ENCODE measurements around the gene SLC35D2.

Gene SLC35D2

DNA sequence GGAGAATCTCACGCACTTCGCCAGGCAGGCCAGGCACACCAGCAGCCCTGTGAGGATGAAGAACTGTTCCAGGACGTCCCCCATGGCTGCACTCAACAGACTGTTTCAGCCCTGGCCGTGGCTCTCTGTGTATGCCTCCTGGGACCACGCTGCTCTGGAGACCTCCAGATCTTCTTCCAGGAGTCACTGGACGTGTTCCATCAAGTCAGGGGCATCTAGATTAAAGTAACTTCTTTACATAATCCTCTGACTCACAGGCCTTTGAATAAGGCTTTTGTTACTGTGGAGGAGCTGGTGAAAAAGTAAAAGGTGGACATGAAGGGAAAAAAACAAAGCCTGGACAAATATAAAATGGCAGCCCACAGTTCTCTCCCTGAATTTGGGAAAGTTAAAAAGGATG, 81.5 kb downstream of the SLC35D2 start, which contains the start of gene HSD17B3:
Gene HSD17B3, minus strand, starts transcription at position 156 of the 400 bp plus-strand sequence. Its CDS starts 72 bp downstream, at position 84.
- DNase-seq: no peak

DNA sequence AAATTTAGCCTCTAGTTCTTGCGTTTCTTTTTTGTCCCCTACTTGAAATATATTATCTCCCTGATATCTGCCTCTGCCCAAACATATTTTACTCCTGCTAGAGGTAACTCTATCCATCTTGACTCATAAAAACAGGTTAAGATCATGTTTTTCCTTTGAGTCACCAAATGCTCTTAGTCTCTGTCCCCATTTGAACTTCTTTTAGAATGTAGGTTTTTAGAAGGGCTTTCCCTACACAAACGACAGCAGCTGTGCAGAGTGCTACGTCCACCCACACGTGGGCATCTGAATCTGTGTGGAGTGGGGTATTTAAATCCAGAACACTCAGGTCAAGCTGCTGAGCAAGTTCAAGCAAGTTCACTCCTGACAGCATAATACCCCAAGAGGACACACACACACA, 83.7 kb downstream of the SLC35D2 start:
- no peak for DNase-seq

DNA sequence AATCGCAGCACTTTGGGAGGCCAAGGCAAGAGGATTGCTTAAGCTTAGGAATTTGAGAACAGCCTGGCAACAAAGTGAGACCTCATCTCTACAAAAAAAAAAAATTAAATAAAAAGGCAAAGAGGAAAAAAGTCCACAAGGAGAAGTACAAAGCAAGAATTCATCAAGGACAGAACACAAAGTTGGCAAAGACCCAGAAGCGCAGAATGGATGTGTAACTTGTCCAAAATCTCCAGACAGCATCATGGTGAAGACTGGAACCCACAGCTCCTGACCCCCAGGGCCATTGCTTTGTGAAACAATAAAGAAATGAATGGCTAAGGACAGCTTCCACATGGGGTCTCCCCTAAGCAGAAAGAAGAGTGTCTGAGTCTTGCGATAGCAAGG, 89.4 kb downstream of the SLC35D2 start:
- DNase-seq: no peak

DNA sequence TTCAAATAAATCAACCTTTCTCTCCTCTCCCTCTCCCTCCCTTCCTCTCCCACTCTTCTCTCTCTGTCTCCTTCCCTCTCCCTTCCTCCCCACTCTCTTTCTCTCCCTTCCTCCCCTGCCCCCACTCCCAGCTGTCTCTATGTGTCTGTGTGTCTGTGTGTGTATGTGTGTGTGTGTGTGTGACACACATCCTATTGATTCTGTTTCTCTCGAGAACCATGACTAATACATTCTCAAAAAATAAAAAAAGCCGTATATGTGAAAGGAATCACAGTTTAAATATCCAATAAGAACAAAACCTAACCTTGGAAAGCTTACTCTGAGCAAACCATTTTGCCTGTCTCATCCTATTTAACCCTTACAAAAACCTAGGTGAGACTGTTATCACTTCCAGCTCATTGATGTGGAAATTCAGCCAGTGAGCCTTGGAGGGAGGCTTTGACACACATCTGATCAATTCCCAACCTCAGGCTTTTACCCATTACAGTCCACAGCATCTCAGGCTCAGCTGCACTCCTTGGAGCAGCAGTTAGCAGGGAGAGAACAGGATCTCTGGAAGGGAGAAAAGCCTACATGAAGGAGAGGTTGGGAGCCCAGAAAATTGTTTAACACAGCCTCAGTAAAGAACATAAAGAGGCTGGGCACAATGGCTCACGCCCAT, 89.9 kb downstream of the SLC35D2 start:
- DNase-seq: no peak

DNA sequence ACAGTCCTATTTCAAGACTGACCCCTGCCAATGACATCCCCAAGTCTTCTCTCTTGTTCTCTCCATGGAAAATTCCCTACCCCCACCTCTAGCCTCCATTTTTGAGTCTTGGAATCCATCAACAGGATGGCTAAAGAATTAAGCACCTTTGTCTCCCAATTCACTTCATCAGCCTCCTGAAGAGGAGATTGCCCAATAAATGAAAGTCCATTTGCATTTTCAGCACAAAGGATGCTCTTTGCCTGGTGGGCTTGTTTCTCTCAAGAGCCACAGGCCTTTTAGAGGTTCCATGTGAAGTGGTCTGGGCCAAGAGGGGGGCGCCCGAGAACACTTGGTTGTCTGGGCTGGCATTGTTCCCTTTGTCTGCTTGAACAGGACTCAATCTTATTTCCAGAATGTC, 94.1 kb downstream of the SLC35D2 start:
- DNase-seq: no peak

DNA sequence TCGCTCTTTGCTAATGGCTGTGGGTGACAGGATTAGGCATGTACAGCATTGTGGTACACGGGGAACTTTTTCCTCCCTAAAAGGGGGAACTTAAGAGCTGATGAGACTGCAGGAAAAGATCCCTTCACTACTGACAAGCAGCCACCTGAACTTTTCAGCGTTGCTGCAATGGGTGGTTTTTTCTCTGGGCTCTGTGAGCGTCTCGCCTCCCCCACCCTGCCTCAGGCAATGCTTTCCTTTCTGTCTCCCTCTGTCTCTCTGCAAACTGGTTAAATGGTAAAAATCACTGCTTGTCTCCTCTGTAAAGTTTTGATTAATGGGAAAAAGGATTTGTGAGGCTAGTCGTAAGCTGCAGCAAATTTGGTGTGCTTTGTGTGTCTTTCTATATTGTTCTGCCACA, 101.9 kb downstream of the SLC35D2 start:
- DNase-seq: no peak

DNA sequence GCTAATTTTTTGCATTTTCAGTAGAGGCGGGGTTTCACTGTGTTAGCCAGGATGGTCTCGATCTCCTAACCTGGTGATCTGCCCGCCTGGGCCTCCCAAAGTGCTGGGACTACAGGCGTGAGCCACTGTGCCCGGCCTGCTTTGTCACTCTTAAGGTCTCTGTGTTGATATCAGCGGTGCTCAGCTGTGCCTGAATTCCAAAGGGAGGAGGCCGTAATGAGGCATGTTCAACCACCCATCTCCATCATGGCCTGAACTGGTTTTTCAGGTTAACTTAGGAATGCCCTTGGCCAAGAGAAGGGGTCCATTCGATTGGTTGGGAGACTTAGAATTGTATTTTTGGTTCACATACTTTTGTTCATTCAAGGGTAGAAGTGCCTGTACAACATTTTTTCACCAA, 103.6 kb downstream of the SLC35D2 start:
- DNase-seq: no peak

DNA sequence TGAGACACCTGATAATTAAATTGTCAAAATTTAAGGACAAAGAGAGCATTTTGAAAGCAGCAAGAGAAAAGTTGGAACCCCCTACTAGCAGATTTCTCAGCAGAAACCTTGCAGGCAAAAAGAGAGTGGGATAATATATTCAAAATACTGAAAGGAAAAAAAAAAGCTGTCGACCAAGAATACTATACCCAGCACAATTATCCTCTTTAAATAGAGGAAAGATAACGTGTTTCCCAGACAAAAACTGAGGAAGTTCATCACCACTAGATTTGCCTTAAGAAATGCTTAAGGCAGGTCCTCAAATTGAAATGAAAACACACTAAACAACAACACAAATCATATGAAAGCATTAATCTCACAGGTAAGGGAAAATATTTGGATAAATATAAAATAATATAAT, 108.6 kb downstream of the SLC35D2 start:
- no peak for DNase-seq

All from NCI-H345 (cell line).